Gastrocnemius medialis (tissue), 4 donors: ENCODE results near the gene BRCA2.

Source experiments
- CTCF ChIP-seq, 5 experiments: fragments of 450-650 bp in 3 of 5; fragments of 200-600 bp in 2 of 5; sonication (generic) in 2 of 5; IDR thresholded peaks in 4 of 5; conservative IDR thresholded peaks in 1 of 5; 1 replicate in 4 of 5; 2 replicates in 1 of 5; pipeline ENCODE4 v1.5.1; 2016 to 2019; ENCODE audit warnings: antibody characterized with exemption in 5 of 5, mild to moderate bottlenecking in 3 of 5, moderate library complexity in 3 of 5
- POLR2A ChIP-seq, 2 donors: fragments of 450-650 bp; IDR thresholded peaks; one replicate each; pipeline ENCODE4 v1.6.1; 2017; ENCODE audit warnings: antibody characterized with exemption in 2 of 2, mild to moderate bottlenecking in 2 of 2, moderate library complexity in 2 of 2

- TF ChIP-seq POLR2A (IDR thresholded peaks at IDR 0.05) = no peak
- TF ChIP-seq CTCF (IDR thresholded peaks at IDR 0.05 in 4 of 5, conservative IDR thresholded peaks at IDR 0.05 in 1 of 5) = no peak
These were observed 754 bp upstream of the BRCA2 start for GRCh38 chr13:32314271-32315237.
